NCI-H69 (cell line): Measurements from ENCODE around the gene SLC25A45.

Source experiments
- DNase-seq: peaks from one replicate; lab custom pipeline; 2025; lab: John Stamatoyannopoulos, UW

The SLC25A45 gene, protein sequence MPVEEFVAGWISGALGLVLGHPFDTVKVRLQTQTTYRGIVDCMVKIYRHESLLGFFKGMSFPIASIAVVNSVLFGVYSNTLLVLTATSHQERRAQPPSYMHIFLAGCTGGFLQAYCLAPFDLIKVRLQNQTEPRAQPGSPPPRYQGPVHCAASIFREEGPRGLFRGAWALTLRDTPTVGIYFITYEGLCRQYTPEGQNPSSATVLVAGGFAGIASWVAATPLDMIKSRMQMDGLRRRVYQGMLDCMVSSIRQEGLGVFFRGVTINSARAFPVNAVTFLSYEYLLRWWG

DNA sequence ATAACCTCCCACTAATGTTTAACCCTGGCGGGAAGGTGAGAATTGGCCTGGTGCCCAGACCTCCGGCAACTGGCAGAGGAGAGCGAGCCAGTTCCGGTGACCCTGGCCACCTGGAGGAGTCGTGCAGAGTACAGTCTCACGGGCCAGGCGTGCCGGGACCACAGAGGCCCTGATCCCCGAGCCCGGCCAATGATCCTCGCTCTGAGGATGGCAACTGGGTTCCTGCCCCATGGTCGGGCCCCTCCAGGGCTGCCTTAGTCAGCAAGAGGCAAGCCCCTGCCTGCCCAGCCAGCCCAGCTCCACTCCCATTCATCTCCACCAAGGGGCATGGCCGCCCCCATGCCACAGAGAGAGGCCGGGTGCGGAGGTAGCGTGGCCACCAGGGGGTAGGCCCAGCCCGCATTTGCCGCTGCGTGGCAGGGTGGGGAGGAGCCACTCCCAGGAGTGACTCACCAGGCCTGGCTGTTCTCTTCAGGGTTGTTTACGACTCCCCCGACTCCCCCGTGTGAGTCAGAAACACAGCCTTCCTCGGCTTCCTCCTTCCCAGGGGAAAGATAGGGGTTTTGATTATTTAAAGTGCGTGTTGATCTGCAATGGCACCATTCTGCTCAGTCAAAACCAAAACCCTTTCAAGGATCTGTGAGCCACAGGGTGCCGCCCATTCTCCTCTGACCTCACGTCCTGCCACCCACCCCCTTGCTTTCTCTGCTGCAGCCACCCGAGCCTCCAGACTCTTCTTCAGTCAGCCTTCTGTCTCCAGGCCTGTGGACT lies at the start of gene SLC25A45:
Gene SLC25A45, minus strand, starts transcription at position 614 of the 771 bp plus-strand sequence. CDS start 695 bp downstream, outside the sequence.
- DNase-seq: peak; percentile 97

DNA sequence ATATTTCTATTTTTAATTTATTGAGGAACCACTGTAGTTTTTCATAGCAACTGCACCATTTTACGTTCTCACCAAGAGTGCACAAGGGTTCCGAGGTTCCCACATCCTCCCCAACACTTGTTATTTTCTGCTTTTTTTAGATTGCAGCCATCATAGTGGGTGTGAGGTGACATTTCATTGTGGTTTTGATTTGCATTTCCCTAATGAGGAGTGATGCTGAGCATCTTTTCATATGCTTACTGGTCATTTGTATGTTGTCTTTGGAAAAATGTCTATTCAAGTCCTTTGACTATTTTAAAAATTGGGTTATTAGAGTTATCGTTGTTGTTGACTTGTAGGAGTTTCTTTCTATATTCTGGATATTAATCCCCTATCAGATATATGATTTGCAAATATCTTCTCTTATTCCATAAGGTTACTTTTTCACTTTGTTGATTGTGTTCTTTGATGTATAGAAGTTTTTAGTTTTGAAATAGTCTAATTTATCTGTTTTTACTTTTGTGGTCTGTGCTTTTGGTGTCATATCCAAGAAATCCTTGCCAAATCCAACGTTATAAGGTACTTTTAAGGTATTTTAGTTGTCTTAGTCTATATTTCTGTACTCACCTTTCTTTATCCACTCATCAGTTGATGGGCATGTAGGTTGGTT lies 49.1 kb upstream of the SLC25A45 start:
- no peak for DNase-seq

DNA sequence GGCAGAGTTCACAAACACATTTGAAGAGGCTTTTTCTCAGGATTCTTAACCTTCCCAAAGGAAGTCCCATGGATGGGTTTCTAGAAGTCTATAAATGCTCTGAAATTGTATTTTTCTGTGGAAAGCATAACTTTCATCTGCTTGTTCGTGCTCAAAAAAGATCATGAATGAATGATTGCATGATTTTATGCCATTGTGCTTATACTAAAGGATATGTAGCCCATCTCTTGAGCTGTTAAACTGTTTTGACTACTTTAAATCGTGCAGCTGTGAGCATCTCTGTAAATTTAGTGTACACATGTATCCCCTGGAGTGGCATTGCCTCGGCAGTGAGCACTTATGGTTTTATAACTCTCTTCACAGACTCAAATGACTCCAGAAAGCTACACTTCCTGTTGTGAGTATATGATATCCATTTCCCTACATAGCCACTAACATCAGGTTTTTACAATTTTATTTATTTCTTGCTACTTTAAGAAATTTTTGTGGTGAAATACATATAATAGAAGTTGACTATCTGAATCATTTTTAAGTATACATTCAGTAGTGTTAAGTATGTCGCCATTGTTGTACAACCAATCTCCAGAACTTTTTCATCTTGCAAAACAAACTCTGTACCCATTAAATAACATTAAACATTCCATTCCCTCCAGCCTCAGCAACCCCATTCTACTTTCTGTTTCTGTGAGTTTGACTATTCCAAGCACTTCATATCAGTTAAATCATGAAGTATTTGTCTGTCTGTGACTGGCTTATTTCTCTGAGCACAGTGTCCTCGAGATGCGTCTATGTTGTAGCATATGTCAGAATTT lies 48.2 kb upstream of the SLC25A45 start:
- DNase-seq: peak; percentile 40

DNA sequence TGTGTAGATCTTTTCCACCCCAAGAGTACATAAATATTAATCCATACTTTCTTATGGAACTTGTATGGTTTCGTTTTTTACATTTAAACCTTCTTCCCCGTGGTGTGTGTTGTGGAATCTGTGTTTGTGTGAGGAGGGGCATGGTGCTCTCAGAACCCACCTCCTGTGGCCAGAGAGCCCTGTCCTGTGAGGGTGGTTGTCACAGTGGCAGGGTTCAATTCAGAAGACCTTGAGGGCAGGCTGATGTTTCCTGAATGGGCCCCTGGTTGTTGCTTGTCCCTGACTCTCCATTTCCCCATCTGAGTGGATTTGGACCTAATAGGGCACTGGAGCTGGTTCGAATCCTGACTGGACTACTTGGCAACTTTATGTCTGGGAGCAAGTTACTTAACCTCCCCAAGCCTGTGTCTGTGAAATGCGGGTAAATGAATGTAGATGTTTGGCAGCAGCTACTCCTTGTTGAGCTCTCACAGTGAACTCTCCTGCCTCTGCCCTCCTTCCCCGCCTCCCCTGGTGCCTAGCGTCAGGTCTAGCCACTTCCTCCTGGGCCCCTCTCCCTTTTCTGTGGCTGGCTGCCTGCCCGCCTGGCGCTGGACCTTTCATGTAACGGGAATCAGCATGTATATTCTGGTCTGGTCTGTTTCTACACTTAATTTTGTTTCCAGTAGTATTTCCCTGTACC lies 47.4 kb upstream of the SLC25A45 start:
- peak; percentile 73 for DNase-seq

DNA sequence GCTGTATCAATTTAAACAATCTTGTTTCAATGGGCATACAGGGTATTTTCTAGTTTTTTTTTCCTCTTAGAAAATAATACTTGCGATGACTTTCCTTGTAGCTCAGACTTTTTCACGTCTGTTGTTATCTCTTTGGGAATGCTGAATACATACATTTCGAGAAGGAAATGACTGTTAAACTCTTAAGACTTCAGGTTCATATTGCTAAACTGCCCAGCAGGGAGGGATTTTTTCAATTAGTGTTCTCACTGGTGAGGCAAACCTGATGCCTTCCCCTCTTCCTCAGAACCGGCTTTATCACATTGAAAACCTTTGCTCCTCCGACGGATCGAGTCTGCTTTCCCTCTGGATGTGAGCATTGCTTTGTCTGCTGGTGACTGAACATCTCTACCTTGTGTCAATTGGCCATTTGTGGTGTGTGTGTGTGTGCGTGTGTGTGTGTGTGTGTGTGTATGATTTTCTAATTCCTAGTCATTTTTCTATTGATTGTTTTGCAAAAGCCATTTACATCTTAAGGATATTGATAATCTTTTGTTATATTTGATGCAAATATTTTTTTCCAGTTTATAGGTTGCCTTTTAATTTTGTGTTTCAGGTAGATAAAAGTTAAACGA lies 46.7 kb upstream of the SLC25A45 start:
- DNase-seq: peak; percentile 67

DNA sequence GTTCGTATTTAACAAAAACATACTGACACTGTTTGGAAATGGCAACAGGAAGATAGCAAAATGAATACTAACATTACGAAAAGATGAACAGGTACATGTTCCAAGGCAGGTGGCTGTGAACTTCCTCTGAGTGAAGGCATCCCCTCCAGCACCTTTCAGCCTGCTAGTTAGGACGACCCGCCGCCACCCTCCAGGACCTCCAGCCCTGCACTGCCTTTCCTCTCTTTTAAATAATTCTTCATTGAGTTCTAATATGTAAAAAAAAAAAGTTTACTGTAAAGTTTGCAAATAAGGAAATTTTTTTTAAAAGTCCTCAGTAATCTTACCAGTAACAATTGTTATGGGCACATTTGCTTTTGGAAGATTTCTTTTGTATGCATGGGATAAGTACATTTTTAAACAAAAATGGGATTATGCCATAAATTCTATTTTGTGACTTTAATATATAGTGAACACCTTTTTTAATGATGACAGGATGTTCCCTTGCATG lies 46.2 kb upstream of the SLC25A45 start:
- no peak for DNase-seq

DNA sequence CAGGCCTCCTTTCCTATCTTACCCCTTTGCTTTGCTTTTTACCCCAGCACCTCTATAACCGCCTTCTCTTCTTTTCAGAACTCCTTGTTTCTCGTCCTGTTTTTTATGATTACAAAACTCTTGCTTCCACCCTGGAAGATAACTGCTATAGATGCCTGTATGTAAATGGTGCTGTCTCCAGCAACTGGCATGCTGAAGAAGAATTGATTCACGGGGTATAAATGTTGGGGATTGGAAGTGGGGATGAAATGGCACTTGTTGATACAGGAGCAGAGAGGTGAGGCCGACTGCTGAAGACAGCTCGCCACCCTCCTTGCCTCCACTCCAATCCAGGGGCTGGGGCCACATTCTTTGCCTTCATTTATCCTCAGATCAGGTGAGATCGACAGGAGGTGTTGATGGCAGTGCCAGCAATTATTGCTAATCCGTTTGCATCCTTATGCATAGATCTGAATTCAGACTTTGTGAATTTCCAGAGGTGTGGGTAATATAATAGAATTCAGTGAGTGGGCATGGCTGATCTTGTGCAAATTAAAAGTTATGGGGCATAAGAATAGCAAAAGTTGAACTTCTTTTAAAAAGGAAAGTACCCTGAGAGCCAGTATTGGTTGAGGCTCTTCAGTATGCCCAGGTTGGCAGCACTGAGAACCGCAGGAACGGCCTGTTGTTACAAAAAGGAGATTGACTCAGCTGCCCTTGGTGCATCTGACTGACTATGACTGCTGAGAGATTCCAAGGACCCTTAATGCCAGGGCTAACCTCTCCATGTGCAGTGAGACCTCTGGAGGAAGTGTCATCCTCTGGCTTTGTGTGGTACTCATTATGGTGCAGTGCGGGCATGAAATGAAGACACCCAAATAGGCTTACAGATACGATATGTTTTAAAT lies 45.5 kb upstream of the SLC25A45 start:
- DNase-seq: peak; percentile 56

DNA sequence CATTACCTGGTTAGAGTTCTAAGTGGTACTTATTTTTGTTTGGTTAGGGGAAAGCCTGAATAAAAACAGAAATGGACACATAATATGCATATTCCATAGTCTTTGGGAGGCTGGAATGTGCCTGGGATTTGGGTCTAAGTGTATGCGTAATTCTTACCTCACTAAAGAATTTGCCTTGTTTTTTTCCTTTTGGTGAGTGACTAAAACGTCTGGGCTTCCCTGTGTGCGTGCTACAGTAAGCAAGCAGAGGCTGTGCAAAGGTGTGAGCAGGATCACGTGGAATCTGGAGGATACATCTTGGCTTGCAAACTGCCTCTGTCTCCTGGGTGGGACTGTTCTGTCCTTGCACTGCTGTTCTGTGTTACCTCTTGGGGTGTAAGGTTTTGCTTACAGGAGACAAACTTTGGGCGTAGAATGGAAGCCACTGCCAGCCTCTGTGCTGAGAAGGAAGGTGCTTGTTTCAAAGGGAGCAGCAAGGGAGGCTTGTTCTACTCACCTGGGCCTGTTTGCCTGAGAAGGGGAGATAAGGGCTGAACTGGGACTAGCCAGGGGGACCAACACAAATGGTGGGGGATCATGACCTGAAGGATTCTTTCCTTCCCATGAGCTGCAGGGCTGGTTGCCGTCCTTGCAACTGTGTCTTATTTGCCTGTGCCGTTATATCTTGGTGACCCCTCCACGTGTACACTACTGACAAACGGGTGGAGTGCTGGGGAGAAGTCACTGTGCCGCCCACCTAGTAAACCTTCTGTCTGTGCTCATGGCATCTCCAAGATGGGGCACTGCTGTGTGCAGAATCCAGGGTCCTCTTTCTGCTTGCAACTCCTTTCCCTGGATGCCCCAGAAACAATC lies 44.6 kb upstream of the SLC25A45 start:
- DNase-seq: peak; percentile 48

DNA sequence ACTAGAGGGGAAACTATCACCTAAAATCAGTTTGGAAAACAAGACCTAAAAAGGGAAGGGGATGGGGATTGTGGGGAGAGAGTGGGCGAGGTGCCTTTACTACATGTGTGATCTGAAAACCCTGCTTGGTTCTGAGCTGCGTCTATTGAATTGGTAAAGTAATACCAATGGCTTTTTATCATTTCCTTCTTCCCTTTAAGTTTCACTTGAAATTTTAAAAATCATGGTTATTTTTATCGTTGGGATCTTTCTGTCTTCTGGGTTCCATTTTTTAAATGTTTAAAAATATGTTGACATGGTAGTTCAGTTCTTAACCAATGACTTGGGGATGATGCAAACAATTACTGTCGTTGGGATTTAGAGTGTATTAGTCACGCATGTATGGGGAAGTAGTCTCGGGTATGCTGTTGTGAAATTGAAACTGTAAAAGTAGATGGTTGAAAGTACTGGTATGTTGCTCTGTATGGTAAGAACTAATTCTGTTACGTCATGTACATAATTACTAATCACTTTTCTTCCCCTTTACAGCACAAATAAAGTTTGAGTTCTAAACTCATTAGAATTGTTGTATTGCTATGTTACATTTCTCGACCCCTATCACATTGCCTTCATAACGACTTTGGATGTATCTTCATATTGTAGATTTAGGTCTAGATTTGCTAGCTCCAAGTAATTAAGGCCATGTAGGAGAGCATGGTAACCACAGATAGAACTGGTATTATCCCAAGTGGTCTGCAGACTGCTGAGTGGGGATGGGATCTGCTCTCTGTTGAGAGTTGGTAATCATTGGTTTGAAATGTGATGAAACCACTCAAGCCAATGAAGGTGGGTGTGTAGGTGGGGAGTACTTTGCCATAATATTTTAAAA lies 43.8 kb upstream of the SLC25A45 start:
- no peak for DNase-seq

DNA sequence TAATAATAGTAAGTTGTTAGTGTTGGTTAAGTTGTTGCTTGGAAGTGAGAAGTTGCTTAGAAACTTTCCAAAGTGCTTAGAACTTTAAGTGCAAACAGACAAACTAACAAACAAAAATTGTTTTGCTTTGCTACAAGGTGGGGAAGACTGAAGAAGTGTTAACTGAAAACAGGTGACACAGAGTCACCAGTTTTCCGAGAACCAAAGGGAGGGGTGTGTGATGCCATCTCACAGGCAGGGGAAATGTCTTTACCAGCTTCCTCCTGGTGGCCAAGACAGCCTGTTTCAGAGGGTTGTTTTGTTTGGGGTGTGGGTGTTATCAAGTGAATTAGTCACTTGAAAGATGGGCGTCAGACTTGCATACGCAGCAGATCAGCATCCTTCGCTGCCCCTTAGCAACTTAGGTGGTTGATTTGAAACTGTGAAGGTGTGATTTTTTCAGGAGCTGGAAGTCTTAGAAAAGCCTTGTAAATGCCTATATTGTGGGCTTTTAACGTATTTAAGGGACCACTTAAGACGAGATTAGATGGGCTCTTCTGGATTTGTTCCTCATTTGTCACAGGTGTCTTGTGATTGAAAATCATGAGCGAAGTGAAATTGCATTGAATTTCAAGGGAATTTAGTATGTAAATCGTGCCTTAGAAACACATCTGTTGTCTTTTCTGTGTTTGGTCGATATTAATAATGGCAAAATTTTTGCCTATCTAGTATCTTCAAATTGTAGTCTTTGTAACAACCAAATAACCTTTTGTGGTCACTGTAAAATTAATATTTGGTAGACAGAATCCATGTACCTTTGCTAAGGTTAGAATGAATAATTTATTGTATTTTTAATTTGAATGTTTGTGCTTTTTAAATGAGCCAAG lies 42.9 kb upstream of the SLC25A45 start:
- DNase-seq: peak; percentile 51

DNA sequence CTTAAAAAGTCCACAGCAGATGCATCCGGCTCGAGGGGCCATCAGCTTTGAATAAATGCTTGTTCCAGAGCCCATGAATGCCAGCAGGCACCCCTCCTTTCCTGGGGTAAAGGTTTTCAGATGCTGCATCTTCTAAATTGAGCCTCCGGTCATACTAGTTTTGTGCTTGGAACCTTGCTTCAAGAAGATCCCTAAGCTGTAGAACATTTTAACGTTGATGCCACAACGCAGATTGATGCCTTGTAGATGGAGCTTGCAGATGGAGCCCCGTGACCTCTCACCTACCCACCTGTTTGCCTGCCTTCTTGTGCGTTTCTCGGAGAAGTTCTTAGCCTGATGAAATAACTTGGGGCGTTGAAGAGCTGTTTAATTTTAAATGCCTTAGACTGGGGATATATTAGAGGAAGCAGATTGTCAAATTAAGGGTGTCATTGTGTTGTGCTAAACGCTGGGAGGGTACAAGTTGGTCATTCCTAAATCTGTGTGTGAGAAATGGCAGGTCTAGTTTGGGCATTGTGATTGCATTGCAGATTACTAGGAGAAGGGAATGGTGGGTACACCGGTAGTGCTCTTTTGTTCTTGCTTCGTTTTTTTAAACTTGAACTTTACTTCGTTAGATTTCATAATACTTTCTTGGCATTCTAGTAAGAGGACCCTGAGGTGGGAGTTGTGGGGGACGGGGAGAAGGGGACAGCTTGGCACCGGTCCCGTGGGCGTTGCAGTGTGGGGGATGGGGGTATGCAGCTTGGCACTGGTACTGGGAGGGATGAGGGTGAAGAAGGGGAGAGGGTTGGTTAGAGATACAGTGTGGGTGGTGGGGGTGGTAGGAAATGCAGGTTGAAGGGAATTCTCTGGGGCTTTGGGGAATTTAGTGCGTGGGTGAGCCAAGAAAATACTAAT lies 42.0 kb upstream of the SLC25A45 start:
- peak; percentile 36 for DNase-seq

DNA sequence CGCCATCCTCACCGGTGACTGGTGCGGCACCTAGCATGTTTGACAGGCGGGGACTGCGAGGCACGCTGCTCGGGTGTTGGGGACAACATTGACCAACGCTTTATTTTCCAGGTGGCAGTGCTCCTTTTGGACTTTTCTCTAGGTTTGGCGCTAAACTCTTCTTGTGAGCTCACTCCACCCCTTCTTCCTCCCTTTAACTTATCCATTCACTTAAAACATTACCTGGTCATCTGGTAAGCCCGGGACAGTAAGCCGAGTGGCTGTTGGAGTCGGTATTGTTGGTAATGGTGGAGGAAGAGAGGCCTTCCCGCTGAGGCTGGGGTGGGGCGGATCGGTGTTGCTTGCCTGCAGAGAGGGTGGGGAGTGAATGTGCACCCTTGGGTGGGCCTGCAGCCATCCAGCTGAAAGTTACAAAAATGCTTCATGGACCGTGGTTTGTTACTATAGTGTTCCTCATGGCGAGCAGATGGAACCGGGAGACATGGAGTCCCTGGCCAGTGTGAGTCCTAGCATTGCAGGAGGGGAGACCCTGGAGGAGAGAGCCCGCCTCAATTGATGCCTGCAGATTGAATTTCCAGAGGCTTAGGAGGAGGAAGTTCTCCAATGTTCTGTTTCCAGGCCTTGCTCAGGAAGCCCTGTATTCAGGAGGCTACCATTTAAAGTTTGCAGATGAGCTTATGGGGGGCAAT lies 41.2 kb upstream of the SLC25A45 start:
- DNase-seq: peak; percentile 38

DNA sequence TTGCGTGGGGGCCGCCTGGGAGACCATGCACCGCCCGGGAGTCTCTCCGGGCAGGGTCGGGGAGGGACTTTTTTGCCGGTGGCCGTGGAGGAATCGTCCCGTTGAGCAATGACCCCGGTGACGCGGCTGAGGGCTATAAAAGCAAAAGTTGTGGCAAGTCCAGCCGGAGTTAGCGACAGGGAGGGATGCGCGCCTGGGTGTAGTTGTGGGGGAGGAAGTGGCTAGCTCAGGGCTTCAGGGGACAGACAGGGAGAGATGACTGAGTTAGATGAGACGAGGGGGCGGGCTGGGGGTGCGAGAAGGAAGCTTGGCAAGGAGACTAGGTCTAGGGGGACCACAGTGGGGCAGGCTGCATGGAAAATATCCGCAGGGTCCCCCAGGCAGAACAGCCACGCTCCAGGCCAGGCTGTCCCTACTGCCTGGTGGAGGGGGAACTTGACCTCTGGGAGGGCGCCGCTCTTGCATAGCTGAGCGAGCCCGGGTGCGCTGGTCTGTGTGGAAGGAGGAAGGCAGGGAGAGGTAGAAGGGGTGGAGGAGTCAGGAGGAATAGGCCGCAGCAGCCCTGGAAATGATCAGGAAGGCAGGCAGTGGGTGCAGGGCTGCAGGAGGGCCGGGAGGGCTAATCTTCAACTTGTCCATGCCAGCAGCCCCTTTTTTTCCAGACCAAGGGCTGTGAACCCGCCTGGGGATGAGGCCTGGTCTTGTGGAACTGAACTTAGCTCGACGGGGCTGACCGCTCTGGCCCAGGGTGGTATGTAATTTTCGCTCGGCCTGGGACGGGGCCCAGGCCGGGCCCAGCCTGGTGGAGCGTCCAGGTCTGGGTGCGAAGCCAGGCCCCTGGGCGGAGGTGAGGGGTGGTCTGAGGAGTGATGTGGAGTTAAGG lies 40.4 kb upstream of the SLC25A45 start, which contains the start of gene NEAT1:
Gene NEAT1, plus strand, starts transcription at position 166 of the 883 bp plus-strand sequence.
- peak; percentile 83 for DNase-seq
